ENCODE data around the gene TPRA1.
"Not testable (repeated sequence)": the region's sequence is repeated elsewhere in the genome, so short reads cannot be mapped to it uniquely, and the experiment has no call there.

The TPRA1 gene

DNA sequence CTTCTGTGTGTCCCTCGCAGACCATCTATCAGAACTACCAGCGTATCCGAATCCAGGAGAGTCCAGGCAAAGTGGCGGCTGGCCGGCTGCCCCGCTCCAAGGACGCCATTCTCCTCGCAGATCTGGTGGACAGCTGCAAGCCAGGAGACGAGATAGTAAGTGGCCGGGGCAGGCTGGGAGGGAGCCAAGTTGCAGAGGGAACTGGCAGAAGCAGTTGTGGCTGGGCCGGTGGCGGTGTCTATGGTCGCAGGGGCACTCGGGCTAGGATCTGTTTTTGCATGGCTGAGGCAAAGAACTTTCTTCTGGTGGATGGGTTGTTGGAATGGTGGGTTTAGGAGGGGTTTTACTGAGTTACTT, 17.8 kb upstream of the TPRA1 start:
- no peak for TF ChIP-seq ZNF274 (IDR thresholded peaks at IDR 0.05; ENCODE audit: low read depth, low read length)
- no peak overlapping the region for H3K4me3 ChIP-seq (ENCODE audit: low read length)

GRCh38 chr3:127607675-127608361, 17.3 kb upstream of the TPRA1 start:
- no peak overlapping the region for H3K4me3 ChIP-seq (ENCODE audit: low read length)
- TF ChIP-seq ZNF274 (IDR thresholded peaks at IDR 0.05; ENCODE audit: low read depth, low read length) = no peak

DNA sequence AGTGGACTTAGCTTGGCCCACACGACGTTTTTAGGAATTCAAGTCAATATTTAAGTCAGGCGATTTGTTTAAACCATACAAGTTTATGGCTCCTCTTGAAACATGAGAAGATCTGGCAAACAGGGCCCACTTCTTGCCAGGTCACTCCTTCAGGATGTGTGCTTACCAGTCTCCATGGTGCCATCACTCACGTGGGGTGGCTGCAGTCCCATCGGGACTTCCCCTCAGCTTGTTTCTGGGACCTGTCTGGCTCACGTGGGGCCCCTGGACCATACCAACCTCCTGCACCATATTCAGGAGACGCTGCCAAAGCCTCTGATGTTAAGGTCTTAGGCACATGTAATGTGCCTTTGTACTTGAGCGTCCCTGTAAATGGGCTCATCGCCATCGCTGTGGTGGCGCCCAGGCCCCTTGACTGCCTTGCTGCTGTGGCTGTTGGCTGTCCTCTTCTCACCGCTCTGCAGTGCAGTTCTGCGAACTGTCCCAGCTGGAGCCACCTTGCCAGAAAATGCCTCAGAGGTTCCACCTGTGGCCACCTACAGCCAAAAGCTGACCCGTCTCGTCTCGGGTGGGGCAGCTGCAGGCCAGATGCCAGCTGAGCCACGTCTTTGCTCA, 16.6 kb upstream of the TPRA1 start:
- no peak for TF ChIP-seq ZNF274 (IDR thresholded peaks at IDR 0.05; ENCODE audit: low read depth, low read length)
- H3K4me3 ChIP-seq (ENCODE audit: low read length) = no peak overlapping the region

DNA sequence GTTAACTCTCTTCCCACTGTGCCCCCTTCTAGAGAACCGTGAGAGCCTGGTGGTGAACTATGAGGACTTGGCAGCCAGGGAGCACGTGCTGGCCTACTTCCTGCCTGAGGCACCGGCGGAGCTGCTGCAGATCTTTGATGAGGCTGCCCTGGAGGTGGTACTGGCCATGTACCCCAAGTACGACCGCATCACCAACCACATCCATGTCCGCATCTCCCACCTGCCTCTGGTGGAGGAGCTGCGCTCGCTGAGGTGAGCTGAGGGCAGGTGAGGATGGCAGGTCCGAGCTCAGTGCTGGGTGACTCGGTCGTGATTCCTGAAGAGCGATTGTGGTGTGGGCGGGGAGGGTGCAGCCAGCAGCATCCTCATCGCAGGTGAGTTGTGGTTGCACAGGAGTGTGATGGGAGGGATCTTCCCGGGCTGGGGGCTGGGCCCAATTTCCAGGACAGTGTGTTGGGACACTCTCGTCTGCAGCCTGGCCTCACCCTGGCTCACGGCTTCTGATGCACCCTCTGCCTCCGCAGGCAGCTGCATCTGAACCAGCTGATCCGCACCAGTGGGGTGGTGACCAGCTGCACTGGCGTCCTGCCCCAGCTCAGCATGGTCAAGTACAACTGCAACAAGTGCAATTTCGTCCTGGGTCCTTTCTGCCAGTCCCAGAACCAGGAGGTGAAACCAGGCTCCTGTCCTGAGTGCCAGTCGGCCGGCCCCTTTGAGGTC, 15.7 kb upstream of the TPRA1 start:
- no peak for TF ChIP-seq ZNF274 (IDR thresholded peaks at IDR 0.05; ENCODE audit: low read depth, low read length)
- no peak overlapping the region for H3K4me3 ChIP-seq (ENCODE audit: low read length)

- not testable (repeated sequence) for H3K4me3 ChIP-seq (ENCODE audit: low read length)
Observed at GRCh38 chr3:127605547-127605946, 15.0 kb upstream of the TPRA1 start.

- no peak for TF ChIP-seq ZNF274 (IDR thresholded peaks at IDR 0.05; ENCODE audit: low read depth, low read length)
- H3K4me3 ChIP-seq (ENCODE audit: low read length) = no peak overlapping the region; the same call in 1 of the 2 replicates
Observed at GRCh38 chr3:127604546-127605165, 14.1 kb upstream of the TPRA1 start.

- no peak for TF ChIP-seq ZNF274 (IDR thresholded peaks at IDR 0.05; ENCODE audit: low read depth, low read length)
- no peak overlapping the region; the same call in 1 of the 2 replicates for H3K4me3 ChIP-seq (ENCODE audit: low read length)
Observed at GRCh38 chr3:127604035-127604434, 13.5 kb upstream of the TPRA1 start.

DNA sequence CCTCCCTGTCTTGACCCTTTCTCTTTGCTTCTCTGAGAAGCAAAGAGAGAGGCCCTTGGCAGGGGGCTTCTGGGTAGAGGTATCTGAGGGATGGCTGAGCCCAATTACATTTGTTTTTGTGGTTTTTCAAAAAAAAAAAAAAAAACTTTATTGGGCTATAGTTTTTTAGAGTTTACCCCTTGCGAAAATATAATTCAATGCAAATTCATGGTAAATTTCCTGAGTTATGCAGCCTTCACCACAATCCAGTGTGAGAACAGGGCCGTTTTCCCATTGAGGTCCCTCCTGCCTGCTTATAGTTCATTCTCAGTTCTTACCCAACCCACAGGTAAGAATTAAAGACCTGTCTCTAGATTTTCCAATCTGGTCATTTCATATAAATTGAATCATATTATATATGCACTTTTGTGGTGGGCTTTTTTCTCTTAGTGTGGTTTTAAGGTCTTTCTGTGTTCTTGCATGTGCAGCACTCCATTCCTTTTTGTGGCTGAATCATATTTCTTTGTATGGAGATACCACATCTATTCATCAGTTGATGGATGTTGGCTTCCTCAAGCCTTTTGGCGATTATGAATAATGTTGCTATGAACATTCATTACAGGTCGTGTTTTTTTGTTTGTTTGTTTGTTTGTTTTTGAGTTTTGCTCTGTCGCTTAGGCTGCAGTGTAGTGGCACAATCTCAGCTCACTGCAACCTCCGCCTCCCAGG, 10.4 kb upstream of the TPRA1 start:
- no peak for TF ChIP-seq ZNF274 (IDR thresholded peaks at IDR 0.05; ENCODE audit: low read depth, low read length)
- H3K4me3 ChIP-seq (ENCODE audit: low read length) = peak overlapping the region; percentile 34; the same call in 1 of the 2 replicates

GRCh38 chr3:127598841-127599570, 8.5 kb upstream of the TPRA1 start:
- TF ChIP-seq ZNF274 (IDR thresholded peaks at IDR 0.05; ENCODE audit: low read depth, low read length) = no peak
- peak overlapping the region; percentile 91 for H3K4me3 ChIP-seq (ENCODE audit: low read length)

DNA sequence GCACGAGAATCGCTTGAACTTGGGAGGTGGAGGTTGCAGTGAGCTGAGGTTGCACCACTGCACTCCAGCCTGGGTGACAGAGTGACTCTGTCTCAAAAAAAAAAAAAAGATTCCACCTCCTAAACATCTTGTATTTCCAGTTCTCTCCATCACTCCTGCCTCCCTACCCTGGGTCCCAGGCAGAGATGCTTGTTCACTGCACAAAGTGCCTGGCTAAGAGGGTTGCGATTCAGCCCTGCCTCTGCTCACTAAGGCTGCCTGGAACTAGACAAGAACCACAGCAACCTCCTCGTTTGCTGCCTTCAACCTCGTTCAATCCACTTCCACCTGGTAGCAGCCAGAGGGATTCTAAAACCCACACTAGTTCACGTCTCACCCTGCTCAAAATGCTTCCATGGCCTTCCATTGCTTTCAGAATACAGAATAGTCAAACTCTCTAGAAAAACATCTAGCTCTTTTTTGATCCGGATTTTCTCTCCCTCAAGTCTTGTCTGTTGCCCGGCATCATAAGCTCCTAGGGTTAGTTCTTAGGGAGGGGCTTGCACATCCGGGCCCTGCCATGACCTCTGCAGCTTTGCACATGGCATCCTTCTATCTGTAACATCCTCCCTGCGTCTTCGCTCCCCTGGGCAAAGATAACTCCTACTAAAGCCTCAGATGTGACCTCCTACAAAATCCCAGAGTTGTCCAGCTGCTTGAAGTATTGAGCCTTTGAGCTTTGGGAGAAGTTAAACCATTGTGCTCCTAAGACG, 6.7 kb upstream of the TPRA1 start:
- H3K4me3 ChIP-seq (ENCODE audit: low read length) = peak overlapping the region; percentile 62; the same call in 1 of the 2 replicates
- no peak for TF ChIP-seq ZNF274 (IDR thresholded peaks at IDR 0.05; ENCODE audit: low read depth, low read length)

- TF ChIP-seq ZNF274 (IDR thresholded peaks at IDR 0.05; ENCODE audit: low read depth, low read length) = no peak
- no peak overlapping the region for H3K4me3 ChIP-seq (ENCODE audit: low read length)
Observed at GRCh38 chr3:127595303-127595702, 4.8 kb upstream of the TPRA1 start.

GRCh38 chr3:127593178-127593577, 2.6 kb upstream of the TPRA1 start:
- no peak for TF ChIP-seq ZNF274 (IDR thresholded peaks at IDR 0.05; ENCODE audit: low read depth, low read length)
- H3K4me3 ChIP-seq (ENCODE audit: low read length) = no peak overlapping the region

GRCh38 chr3:127590282-127590592, 296 bp downstream of the TPRA1 start:
- TF ChIP-seq ZNF274 (IDR thresholded peaks at IDR 0.05; ENCODE audit: low read depth, low read length) = no peak
- H3K4me3 ChIP-seq (ENCODE audit: low read length) = peak overlapping the region; percentile 91
